ENCODE measurements around the gene RPS6KB1. TPM values are rescaled to one million over a fixed set of nuclear protein-coding genes. Genes with fewer than 3 reads are reported as not detected.
A peak's percentile ranks its signal among the peaks of the same experiment; 100 is the strongest.
"Not testable (repeated sequence)": the region's sequence is repeated elsewhere in the genome, so short reads cannot be mapped to it uniquely, and the experiment has no call there.

RPS6KB1 gene
- total RNA-seq, 2 donors from 2014 or later, result 55.2 to 79.8 TPM

DNA sequence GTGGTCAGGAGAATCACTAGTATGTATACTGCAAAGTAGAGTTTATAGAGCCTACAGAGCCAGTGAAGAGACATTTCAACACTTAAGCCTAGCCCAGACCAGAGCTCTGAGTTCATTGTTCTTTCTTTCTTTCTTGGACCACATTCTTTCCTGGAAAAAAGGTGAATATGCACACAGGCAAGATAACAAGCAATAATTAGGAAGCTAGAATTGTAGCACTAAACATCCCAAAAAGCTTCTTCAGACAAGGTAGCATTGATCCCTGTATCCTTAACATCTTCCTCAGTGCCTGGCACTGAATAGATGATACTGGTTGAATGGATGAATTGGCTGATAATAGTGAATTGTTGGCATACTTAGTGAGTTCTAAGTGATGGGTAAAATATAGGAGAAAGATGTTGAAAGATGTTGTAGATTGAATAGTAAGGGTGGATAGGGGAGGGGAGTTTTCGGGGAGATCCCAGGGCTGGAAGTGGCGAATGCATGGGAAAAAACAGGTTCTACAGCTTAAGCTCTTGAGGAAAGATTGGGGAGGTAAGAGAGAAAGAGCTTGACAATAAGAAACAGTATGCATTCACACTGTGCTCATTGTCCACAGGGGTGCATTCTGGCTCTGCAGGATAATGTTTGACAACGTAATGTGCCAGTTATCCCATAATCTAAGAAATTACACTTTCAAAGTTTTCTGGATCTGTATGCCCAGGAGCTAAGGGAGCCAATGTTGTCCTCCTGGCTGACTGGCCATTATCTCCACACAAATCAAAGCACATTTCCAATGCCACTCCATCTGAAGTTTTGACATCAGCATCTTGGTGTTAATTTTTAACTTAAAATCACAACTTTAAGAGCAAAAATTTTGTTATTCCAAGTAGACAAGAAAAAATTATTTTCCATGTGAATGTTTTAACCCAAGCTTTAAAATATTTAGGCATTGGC is 35.8 kb upstream of the RPS6KB1 start:
- no peak for ATAC-seq (replicated peaks)
- Mint-ChIP-seq H3K36me3 (ENCODE audit: low read depth) (peaks cover 23% of the 10 kb centered on the region), H3K27ac (peak overlapping the region; percentile 21), H3K4me1 (peaks cover 14% of the 10 kb centered on the region), H3K27me3 (no peaks in the 10 kb centered on the region), H3K9me3 (no peaks in the 10 kb centered on the region), H3K4me3 (no peak overlapping the region)

DNA sequence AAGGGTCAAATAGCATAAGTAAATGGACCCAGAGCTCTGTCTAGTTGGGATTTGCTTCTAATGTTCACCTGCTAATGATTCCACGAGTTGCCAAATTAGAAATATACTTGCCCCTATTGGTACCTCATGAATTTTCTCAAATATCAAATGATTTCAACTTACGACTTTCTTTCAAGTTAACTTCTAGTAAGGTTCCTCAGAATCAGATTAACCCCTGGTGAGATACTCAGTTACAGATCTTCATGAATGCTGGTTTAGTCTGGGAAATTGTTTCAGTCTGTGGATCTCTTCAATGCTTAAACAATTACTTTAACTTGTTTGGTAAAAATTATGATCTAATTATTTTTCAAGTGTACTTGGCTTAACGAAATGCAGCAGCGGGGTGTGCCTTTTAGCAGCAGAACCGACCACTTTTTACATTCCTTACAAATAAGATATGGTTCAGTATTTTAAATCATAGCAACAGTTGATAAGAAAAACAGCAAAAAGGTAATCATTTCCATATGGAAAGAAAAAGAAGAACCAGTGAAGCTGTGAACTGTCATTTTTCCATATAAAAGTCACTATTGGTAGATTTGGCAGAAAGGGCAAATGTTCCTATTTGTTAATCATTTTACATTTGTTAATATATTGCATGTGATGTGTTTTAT is 34.6 kb upstream of the RPS6KB1 start:
- Mint-ChIP-seq H3K27ac (no peak overlapping the region), H3K4me1 (peaks cover 9% of the 10 kb centered on the region)

DNA sequence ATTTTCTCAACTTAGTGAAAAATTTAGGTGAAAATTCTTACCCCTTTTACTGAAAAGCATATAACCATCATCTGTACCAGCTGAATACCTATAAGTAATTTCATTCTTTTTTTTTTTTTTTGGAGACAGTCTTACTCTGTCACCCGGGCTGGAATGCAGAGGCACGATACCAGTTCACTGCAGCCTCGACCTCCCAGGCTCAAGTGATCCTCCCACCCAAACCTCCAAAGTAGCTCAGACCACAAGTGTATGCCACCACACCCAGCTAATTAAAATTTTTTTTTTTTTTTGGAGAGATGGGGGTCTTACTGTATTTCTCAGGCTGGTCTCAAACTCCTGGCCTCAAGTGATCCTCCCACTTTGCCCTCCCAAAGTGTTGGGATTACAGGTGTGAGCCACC is 34.0 kb upstream of the RPS6KB1 start:
- Mint-ChIP-seq H3K4me1 (peaks cover 5% of the 10 kb centered on the region), H3K4me3 (no peak overlapping the region), H3K27me3 (no peaks in the 10 kb centered on the region), H3K9me3 (no peaks in the 10 kb centered on the region), H3K27ac (no peak overlapping the region), H3K36me3 (ENCODE audit: low read depth) (peaks cover 38% of the 10 kb centered on the region)
- no peak for ATAC-seq (replicated peaks)

More for the DNA sequence above, 34.6 kb upstream of the RPS6KB1 start:
- no peaks in the 10 kb centered on the region for H3K27me3 Mint-ChIP-seq
- no peak overlapping the region for H3K4me3 Mint-ChIP-seq
- no peak for ATAC-seq (replicated peaks)
- H3K9me3 Mint-ChIP-seq, result no peaks in the 10 kb centered on the region
- H3K36me3 Mint-ChIP-seq (ENCODE audit: low read depth), result peaks cover 31% of the 10 kb centered on the region

DNA sequence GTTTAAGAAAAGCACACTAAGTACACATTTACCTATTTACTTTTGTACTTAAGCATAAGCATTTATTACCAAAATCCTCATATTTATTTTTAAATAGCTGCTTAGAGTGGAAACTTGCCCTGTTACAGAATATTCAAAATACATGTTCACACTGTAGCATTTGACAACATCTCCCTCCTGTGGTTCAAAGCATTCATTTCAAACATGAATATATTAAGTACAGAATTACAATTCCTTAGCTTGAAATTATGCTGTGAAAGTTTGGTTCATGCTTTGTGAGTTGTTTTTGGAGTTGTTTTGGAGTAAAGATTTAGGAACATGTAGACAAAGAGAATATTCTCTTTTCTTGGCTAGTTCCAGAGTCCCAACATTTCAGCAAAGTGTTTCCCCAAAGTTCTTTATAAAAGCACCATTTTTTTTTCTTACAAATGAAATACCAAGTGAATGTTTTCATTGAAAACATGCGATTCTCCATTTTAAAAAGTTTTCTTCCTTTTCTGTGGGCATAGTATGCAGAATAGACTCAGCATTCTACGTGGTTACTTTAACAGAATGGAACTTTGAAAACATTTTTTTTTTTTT is 33.4 kb upstream of the RPS6KB1 start:
- peaks cover 44% of the 10 kb centered on the region for H3K36me3 Mint-ChIP-seq (ENCODE audit: low read depth)
- no peaks in the 10 kb centered on the region for H3K27me3 Mint-ChIP-seq
- no peak overlapping the region for H3K4me3 Mint-ChIP-seq
- peak; percentile 54 for ATAC-seq (replicated peaks)
- H3K4me1 Mint-ChIP-seq, result peaks cover 5% of the 10 kb centered on the region
- H3K9me3 Mint-ChIP-seq, result no peaks in the 10 kb centered on the region
- no peak overlapping the region for H3K27ac Mint-ChIP-seq

DNA sequence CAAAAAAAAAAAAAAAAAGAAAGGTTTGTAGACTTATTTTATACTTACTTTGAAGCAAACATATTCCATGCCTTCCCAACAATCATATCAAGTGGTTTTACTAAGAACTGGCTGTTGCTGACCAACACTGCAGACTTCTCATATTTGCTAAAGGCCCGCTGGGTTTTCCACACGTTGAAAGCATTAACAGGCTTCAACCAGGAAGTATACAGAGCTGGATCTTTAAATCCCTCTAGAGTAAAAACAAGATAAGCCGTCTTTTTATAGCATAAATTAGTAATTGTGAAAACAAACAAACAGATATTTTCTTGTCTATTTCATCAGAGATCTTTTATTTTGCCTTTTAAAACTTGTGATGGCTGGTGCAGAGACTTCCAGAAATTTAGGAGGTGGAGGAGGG is 29.3 kb upstream of the RPS6KB1 start:
- Mint-ChIP-seq H3K27ac (no peak overlapping the region), H3K4me1 (no peaks in the 10 kb centered on the region), H3K4me3 (no peak overlapping the region), H3K27me3 (no peaks in the 10 kb centered on the region), H3K36me3 (ENCODE audit: low read depth) (peaks cover 65% of the 10 kb centered on the region), H3K9me3 (no peaks in the 10 kb centered on the region)
- ATAC-seq (replicated peaks), result no peak

DNA sequence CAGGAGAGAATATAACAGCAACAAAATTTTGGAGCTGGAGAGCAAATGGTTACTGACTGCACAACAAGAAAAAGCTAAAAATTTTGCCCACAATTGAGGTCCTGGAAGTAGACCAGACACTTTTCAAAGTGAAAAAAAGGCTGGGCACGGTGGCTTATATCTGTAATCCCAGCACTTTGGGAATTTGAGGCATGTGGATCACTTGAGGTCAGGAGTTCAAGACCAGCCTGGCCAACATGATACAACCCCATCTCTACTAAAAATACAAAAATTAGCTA is 23.0 kb upstream of the RPS6KB1 start:
- no peak overlapping the region for H3K4me3 Mint-ChIP-seq
- no peaks in the 10 kb centered on the region for H3K4me1 Mint-ChIP-seq
- H3K36me3 Mint-ChIP-seq (ENCODE audit: low read depth), result peaks cover 38% of the 10 kb centered on the region
- H3K9me3 Mint-ChIP-seq, result no peaks in the 10 kb centered on the region
- H3K27me3 Mint-ChIP-seq, result no peaks in the 10 kb centered on the region
- no peak overlapping the region for H3K27ac Mint-ChIP-seq
- no peak for ATAC-seq (replicated peaks)

DNA sequence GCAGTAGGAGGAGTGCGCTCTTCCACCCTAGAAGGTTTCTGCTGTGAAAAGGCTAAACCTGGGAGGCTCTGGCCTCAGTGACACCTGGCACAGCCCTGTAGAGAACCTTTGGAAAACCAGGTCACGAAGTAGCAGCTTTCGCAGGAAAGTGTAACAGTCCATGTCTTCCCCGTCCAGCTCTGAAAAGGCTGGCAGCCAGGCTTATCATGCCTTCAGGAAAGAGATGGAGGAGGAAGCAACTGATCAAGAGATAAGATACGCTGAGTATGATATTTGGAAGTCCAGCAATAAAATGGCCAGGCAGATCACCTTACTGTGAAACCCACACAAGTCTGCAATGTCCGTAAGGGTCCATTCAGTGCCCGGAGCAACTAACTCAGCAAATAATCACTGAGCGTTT is 22.4 kb upstream of the RPS6KB1 start:
- no peak overlapping the region for H3K4me3 Mint-ChIP-seq
- no peaks in the 10 kb centered on the region for H3K4me1 Mint-ChIP-seq
- no peak overlapping the region for H3K27ac Mint-ChIP-seq
- H3K9me3 Mint-ChIP-seq, result no peaks in the 10 kb centered on the region
- no peaks in the 10 kb centered on the region for H3K27me3 Mint-ChIP-seq
- H3K36me3 Mint-ChIP-seq (ENCODE audit: low read depth), result peaks cover 35% of the 10 kb centered on the region
- ATAC-seq (replicated peaks), result no peak

DNA sequence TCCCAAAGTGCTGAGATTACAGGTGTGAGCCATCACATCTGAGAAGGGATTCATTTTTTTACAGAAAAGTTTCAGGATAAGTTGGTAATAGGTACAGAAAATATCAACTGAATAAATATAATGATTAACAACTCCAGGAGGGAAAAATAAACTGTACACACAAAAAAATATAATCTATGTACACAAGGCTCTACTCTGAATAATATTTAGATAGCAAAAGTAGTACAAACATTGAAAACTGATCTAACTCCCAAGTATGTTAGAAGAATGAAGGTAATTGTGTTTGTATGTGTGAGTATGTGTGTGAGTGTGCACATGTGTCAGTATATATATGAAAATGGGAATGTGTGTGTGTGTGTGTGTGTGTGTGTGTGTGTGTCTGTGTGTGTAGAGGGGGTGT is 20.6 kb upstream of the RPS6KB1 start:
- no peak overlapping the region for H3K27ac Mint-ChIP-seq
- peaks cover 44% of the 10 kb centered on the region for H3K36me3 Mint-ChIP-seq (ENCODE audit: low read depth)
- no peak overlapping the region for H3K4me3 Mint-ChIP-seq
- no peaks in the 10 kb centered on the region for H3K4me1 Mint-ChIP-seq
- no peak for ATAC-seq (replicated peaks)
- H3K9me3 Mint-ChIP-seq, result no peaks in the 10 kb centered on the region
- no peaks in the 10 kb centered on the region for H3K27me3 Mint-ChIP-seq

DNA sequence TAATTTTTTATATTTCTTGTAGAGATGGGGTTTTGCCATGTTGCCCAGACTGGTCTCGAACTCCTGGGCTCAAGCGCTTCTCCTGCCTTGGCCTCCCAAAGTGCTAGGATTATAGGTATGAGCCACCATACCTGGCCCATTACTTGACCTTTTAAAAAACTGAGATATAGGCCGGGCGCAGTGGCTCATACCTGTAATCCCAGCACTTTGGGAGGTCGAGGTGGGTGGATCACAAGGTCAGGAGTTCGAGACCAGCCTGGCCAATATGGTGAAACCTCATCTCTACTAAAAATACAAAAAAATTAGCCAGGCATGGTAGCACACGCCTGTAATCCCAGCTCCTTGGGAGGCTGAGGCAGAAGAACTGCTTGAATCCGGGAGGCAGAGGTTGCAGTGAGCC is 19.5 kb upstream of the RPS6KB1 start:
- peaks cover 51% of the 10 kb centered on the region for H3K36me3 Mint-ChIP-seq (ENCODE audit: low read depth)
- ATAC-seq (replicated peaks); H3K27ac Mint-ChIP-seq; H3K4me1 Mint-ChIP-seq; H3K4me3 Mint-ChIP-seq; H3K27me3 Mint-ChIP-seq; H3K9me3 Mint-ChIP-seq: not testable (repeated sequence)

DNA sequence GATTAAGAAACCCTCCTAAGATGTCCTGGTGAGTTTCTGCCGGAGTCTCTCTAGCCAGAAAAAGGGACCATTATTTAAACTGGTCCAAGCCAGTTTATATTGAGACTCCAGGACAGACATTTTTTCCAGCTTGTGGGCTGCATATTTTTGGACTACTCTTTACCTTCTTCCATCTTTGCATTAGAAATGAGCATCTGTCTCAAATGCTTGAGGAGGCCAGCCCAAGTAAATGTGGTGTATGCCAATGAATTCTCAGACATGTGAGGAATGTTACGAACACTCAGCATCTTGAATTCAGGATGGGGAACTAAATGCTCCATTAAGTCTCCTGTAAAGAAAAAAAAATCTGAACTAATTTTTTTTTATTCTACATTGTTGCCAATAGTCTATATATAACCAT is 18.5 kb upstream of the RPS6KB1 start:
- H3K27ac Mint-ChIP-seq, result no peak overlapping the region
- no peaks in the 10 kb centered on the region for H3K9me3 Mint-ChIP-seq
- no peak overlapping the region for H3K4me3 Mint-ChIP-seq
- H3K4me1 Mint-ChIP-seq, result no peaks in the 10 kb centered on the region
- no peak for ATAC-seq (replicated peaks)
- peaks cover 61% of the 10 kb centered on the region for H3K36me3 Mint-ChIP-seq (ENCODE audit: low read depth)
- H3K27me3 Mint-ChIP-seq, result no peaks in the 10 kb centered on the region

DNA sequence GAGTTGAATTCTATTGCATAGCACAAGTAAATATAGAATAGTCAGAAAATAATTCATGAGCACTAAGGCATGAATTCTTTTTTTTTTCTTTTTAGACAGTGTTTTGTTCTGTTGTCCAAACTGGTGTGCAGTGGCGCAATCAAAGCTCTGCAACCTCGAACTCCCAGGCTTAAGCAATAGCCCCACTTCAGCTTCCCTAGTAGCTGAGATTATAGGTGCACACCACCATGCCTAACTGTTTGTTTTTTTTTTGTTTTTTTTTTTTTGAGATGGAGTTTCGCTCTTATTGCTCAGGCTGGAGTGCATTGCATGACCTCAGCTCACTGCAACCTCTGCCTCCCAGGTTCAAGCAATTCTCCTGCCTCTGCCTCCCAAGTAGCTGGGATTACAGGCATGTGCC is 16.8 kb upstream of the RPS6KB1 start:
- Mint-ChIP-seq H3K36me3 (ENCODE audit: low read depth) (peaks cover 78% of the 10 kb centered on the region), H3K9me3 (no peaks in the 10 kb centered on the region), H3K27me3 (no peaks in the 10 kb centered on the region), H3K4me3 (no peak overlapping the region), H3K27ac (no peak overlapping the region), H3K4me1 (no peaks in the 10 kb centered on the region)
- ATAC-seq (replicated peaks), result no peak

DNA sequence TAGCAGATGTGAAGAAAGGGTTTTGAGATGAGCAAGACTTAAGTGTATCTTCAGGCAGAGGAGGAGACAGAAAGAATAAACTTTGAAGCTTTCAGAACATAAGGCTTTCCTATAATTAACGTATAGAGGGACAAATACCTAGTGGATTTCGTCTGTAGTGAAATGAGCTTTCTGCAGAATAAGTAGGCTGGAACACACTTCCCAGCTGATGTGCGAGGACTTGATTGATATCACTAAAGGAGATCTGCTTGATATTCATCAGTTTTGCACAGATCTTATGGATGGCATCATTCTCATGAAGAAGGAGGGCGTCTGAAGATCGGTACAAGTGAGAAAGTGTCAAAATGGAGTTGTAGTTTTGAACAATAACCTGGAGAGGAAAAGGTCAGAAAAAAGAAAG is 15.0 kb upstream of the RPS6KB1 start:
- no peaks in the 10 kb centered on the region for H3K27me3 Mint-ChIP-seq
- H3K36me3 Mint-ChIP-seq (ENCODE audit: low read depth), result peaks cover 87% of the 10 kb centered on the region
- no peak for ATAC-seq (replicated peaks)
- H3K4me3 Mint-ChIP-seq, result no peak overlapping the region
- H3K9me3 Mint-ChIP-seq, result no peaks in the 10 kb centered on the region
- H3K27ac Mint-ChIP-seq, result peak overlapping the region; percentile 48
- H3K4me1 Mint-ChIP-seq, result no peaks in the 10 kb centered on the region

DNA sequence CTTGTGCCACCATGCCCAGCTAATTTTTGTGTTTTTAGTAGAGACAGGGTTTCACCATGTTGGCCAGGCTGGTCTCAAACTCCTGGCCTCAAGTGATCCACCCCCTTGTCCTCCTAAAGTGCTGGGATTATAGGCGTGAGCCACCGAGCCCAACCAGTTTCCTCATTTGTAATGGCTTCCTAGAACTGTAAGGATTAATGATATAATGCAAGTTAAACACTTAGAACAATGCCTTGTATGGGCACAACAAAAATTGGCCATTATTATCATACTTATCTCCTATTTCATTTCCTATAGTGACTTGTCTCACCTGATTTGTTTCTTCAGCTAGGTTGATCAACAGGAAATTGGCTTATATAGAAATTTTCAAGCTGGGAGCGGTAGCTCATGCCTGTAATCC is 14.3 kb upstream of the RPS6KB1 start:
- Mint-ChIP-seq H3K4me3 (no peak overlapping the region), H3K4me1 (no peaks in the 10 kb centered on the region), H3K27ac (no peak overlapping the region), H3K27me3 (no peaks in the 10 kb centered on the region), H3K9me3 (no peaks in the 10 kb centered on the region), H3K36me3 (ENCODE audit: low read depth) (peaks cover 87% of the 10 kb centered on the region)
- ATAC-seq (replicated peaks), result no peak

DNA sequence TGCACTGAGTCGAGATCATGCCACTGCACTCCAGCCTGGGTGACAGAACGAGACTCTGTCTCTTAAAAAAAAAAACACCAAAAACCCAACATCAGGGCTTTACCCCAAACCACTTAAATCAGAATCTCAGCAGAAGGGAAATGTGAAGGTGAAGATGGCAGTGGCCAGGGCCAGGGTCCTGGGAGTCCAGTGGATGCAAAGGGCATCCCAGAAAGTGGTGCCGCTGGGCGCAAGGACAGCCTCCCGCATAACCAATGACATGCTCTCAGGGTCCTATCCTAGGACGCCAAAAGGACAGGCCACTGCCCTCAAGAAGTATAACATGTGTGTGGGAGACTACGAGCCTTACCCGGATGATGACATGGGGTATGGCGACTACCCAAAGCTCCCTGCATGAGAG is 8.1 kb upstream of the RPS6KB1 start:
- H3K4me1 Mint-ChIP-seq, result peaks cover 10% of the 10 kb centered on the region
- no peak overlapping the region for H3K4me3 Mint-ChIP-seq
- H3K27ac Mint-ChIP-seq, result no peak overlapping the region
- no peak for ATAC-seq (replicated peaks)
- peaks cover 87% of the 10 kb centered on the region for H3K36me3 Mint-ChIP-seq (ENCODE audit: low read depth)
- no peaks in the 10 kb centered on the region for H3K27me3 Mint-ChIP-seq
- no peaks in the 10 kb centered on the region for H3K9me3 Mint-ChIP-seq

DNA sequence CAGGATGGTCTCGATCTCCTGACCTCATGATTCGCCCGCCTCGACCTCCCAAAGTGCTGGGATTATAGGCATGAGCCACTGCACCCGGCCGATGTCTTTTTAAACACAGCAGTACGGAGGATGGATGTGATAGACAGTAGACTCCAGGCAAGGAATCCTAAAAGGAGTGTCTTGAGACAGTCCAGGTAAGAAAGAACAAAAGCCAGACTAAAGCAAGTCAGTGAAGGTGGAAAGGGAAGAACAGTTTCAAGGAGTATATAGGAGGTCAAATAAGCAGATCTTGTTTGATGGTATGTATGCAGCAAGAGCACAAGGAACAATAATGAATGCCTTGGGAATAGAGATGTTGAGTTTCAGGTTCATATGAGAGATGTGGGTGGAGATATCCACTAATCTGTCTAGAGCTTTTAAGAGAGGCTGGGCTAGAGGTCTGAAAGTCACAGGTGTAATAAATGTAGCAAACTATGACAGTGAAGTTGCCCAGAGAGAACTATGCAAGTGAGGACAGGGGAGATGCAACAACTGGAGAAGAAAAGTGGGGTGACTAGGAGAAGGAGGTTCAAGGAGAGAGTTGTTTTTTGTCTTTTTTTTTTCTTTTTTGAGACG is 4.7 kb upstream of the RPS6KB1 start:
- H3K4me1 Mint-ChIP-seq, result peaks cover 17% of the 10 kb centered on the region
- H3K27me3 Mint-ChIP-seq, result no peaks in the 10 kb centered on the region
- peaks cover 81% of the 10 kb centered on the region for H3K36me3 Mint-ChIP-seq (ENCODE audit: low read depth)
- H3K27ac Mint-ChIP-seq, result no peak overlapping the region
- no peak overlapping the region for H3K4me3 Mint-ChIP-seq
- no peak for ATAC-seq (replicated peaks)
- no peaks in the 10 kb centered on the region for H3K9me3 Mint-ChIP-seq

Measured in activated T-helper 17 cell treated with anti-CD3 and anti-CD28 coated beads, Interleukin-2, amount 50 U/mL, for 72 hours (primary cell).